H9 (cell line): ENCODE results near the gene APBB2. TPM values are rescaled to one million over a fixed set of nuclear protein-coding genes. Genes with fewer than 3 reads are reported as not detected.

Experiments
- DNase-seq: peaks from one replicate; pipeline ENCODE4 v3.0.0-alpha.2; 2017
- H2AFZ ChIP-seq: one replicate; pipeline ENCODE4 v1.6.1; 2013; ENCODE audit warnings: mild to moderate bottlenecking, low read length, control low read depth, moderate library complexity
- H2AK5ac ChIP-seq: 2 replicates; pipeline ENCODE4 v1.6.1; 2013; ENCODE audit warnings: low read length, control low read depth, mixed read lengths; ENCODE audit not compliant: insufficient read length
- H2BK120ac ChIP-seq: one replicate; pipeline ENCODE4 v1.6.1; 2013; ENCODE audit warnings: low read depth, mild to moderate bottlenecking, low read length, control low read depth, inconsistent platforms; ENCODE audit not compliant: poor library complexity, severe bottlenecking
- H2BK12ac ChIP-seq: 2 replicates; pipeline ENCODE4 v1.6.1; 2013; ENCODE audit warnings: low read length, control low read depth, mixed read lengths, low read depth; ENCODE audit not compliant: insufficient read length
- H2BK15ac ChIP-seq: 2 replicates; pipeline ENCODE4 v1.6.1; 2013; ENCODE audit warnings: low read depth, low read length, control low read depth
- H2BK20ac ChIP-seq: one replicate; pipeline ENCODE4 v1.6.1; 2013; ENCODE audit warnings: low read depth, mild to moderate bottlenecking, low read length, control low read depth, inconsistent platforms; ENCODE audit not compliant: poor library complexity, severe bottlenecking
- H2BK5ac ChIP-seq: 2 replicates; pipeline ENCODE4 v1.6.1; 2013; ENCODE audit warnings: low read length, control low read depth, mixed read lengths; ENCODE audit not compliant: insufficient read length
- H3K14ac ChIP-seq: 2 replicates; pipeline ENCODE4 v1.6.1; 2013; ENCODE audit warnings: low read length, control low read depth; ENCODE audit not compliant: insufficient read depth
- H3K18ac ChIP-seq: 2 replicates; pipeline ENCODE4 v1.6.1; 2013; ENCODE audit warnings: low read depth, mild to moderate bottlenecking, mixed read lengths, low read length, control low read depth; ENCODE audit not compliant: insufficient read length
- H3K23ac ChIP-seq: 2 replicates; pipeline ENCODE4 v1.6.1; 2013; ENCODE audit warnings: low read length, control low read depth, mixed read lengths, low read depth; ENCODE audit not compliant: insufficient read length
- H3K23me2 ChIP-seq: 2 replicates; pipeline ENCODE4 v1.6.1; 2013; ENCODE audit warnings: low read depth, mild to moderate bottlenecking, mixed read lengths, low read length, control low read depth; ENCODE audit not compliant: insufficient read length, poor library complexity, severe bottlenecking
- H3K27ac ChIP-seq: 2 replicates; pipeline ENCODE4 v1.5.1; 2013; ENCODE audit warnings: low read length, control low read depth, mixed read lengths, low read depth; ENCODE audit not compliant: insufficient read length
- H3K27me3 ChIP-seq: 2 replicates; pipeline ENCODE4 v1.6.1; 2013; ENCODE audit warnings: low read length, control low read depth, inconsistent platforms; ENCODE audit not compliant: insufficient read depth
- H3K4ac ChIP-seq: 2 replicates; pipeline ENCODE4 v1.6.1; 2013; ENCODE audit warnings: low read depth, mild to moderate bottlenecking, control low read depth, inconsistent platforms, low read length, moderate library complexity
- H3K4me1 ChIP-seq: 2 replicates; pipeline ENCODE4 v1.6.1; 2013; ENCODE audit warnings: low read length, control low read depth, inconsistent platforms; ENCODE audit not compliant: insufficient read depth
- H3K4me2 ChIP-seq: 2 replicates; pipeline ENCODE4 v1.6.1; 2013; ENCODE audit warnings: low read length, control low read depth, mixed read lengths; ENCODE audit not compliant: insufficient read length, insufficient read depth
- H3K56ac ChIP-seq: 2 replicates; pipeline ENCODE4 v1.6.1; 2013; ENCODE audit warnings: low read depth, mild to moderate bottlenecking, mixed read lengths, low read length, control low read depth; ENCODE audit not compliant: insufficient read length
- H3K79me1 ChIP-seq: 2 replicates; pipeline ENCODE4 v1.6.1; 2013; ENCODE audit warnings: low read depth, mild to moderate bottlenecking, moderate library complexity, low read length, control low read depth, inconsistent platforms; ENCODE audit not compliant: insufficient read depth, poor library complexity, severe bottlenecking
- H3K79me2 ChIP-seq: 2 replicates; pipeline ENCODE4 v1.6.1; 2013; ENCODE audit warnings: low read length, control low read depth, inconsistent platforms; ENCODE audit not compliant: insufficient read depth
- H3K9ac ChIP-seq: 2 replicates; pipeline ENCODE4 v1.6.1; 2013; ENCODE audit warnings: low read length, control low read depth, mixed read lengths; ENCODE audit not compliant: insufficient read length; ENCODE audit errors: extremely low read depth
- H3K9me3 ChIP-seq: one replicate; pipeline ENCODE4 v1.6.1; 2013; ENCODE audit warnings: low read depth, low read length, inconsistent platforms; ENCODE audit not compliant: control insufficient read depth
- H3T11ph ChIP-seq: one replicate; pipeline ENCODE4 v1.6.1; 2013; ENCODE audit warnings: mild to moderate bottlenecking, low read length, control low read depth, inconsistent platforms
- H4K20me1 ChIP-seq: one replicate; pipeline ENCODE4 v1.6.1; 2013; ENCODE audit not compliant: control insufficient read depth, insufficient read length, insufficient read depth
- H4K5ac ChIP-seq: 2 replicates; pipeline ENCODE4 v1.6.1; 2013; ENCODE audit warnings: low read depth, mild to moderate bottlenecking, mixed read lengths, low read length, control low read depth; ENCODE audit not compliant: insufficient read length
- H4K8ac ChIP-seq: replicated peaks from 2 replicates; pipeline ENCODE4 v1.6.1; 2013; ENCODE audit warnings: low read length, control low read depth, mixed read lengths, low read depth; ENCODE audit not compliant: insufficient read length
- H4K91ac ChIP-seq: 2 replicates; pipeline ENCODE4 v1.6.1; 2013; ENCODE audit warnings: low read depth, mild to moderate bottlenecking, moderate library complexity, mixed read lengths, low read length, control low read depth; ENCODE audit not compliant: insufficient read length
- H3K27ac Mint-ChIP-seq, 3 experiments: 2 replicates in 2 of 3; 3 replicates in 1 of 3; pipeline ENCODE4 v1.8.0; 2020 to 2021; ENCODE audit warnings: mixed read lengths in 3 of 3, mild to moderate bottlenecking in 1 of 3, moderate library complexity in 1 of 3
- H3K27me3 Mint-ChIP-seq: 2 replicates; pipeline ENCODE4 v1.8.0; 2021; ENCODE audit warnings: low read depth, mild to moderate bottlenecking, moderate library complexity, mixed read lengths
- H3K36me3 Mint-ChIP-seq, 3 experiments: 2 replicates in 2 of 3; 3 replicates in 1 of 3; pipeline ENCODE4 v1.8.0; 2020 to 2021; ENCODE audit warnings: low read depth in 3 of 3, mixed read lengths in 3 of 3; ENCODE audit not compliant: insufficient read depth in 1 of 3
- H3K4me1 Mint-ChIP-seq, 2 experiments: 2 replicates each; pipeline ENCODE4 v1.8.0; 2020; ENCODE audit warnings: mixed read lengths in 2 of 2
- H3K4me3 Mint-ChIP-seq, 2 experiments: 2 replicates in 1 of 2; 3 replicates in 1 of 2; pipeline ENCODE4 v1.8.0; 2020 to 2021; ENCODE audit warnings: mild to moderate bottlenecking in 2 of 2, mixed read lengths in 2 of 2, moderate library complexity in 1 of 2
- H3K9me3 Mint-ChIP-seq, 2 experiments: 2 replicates in 1 of 2; 3 replicates in 1 of 2; pipeline ENCODE4 v1.8.0; 2020; ENCODE audit warnings: mild to moderate bottlenecking in 2 of 2, mixed read lengths in 2 of 2, moderate library complexity in 1 of 2
- WGBS: extraction: QIAGEN DNeasy Blood & Tissue Kit; methylation state at CpG from one replicate; pipeline ENCODE4 v1.1.7; 2013; ENCODE audit warnings: missing lambda C conversion rate, low lambda C conversion rate, mixed read lengths; ENCODE audit not compliant: insufficient read length; ENCODE audit errors: extremely low coverage; 5-methylcytosine and 5-hydroxymethylcytosine counted together
- total RNA-seq: library from RNA; stranded (reverse); gene quantifications from 2 replicates; pipeline ENCODE4 v1.2.1, GENCODE V29; 2021
- TF ChIP-seq, protein P1 (sequence below): fragments of 200-600 bp; sonication (generic); conservative IDR thresholded peaks from 3 replicates; pipeline ENCODE4 v1.8.0; 2021; ENCODE audit warnings: antibody characterized with exemption, mild to moderate bottlenecking

APBB2 gene
- total RNA-seq, 1 experiment from 2014 or later = 39.6 TPM

- Mint-ChIP-seq H3K9me3 (no peaks in the 10 kb centered on the region), H3K36me3 (peaks cover 0 to 5% (median 2%) of the 10 kb centered on the region in 3 experiments; a peak in 2 of 7 replicates), H3K4me3 (no peak overlapping the region), H3K27ac (no peak overlapping the region), H3K4me1 (no peaks in the 10 kb centered on the region), H3K27me3 (no peaks in the 10 kb centered on the region)
- Histone ChIP-seq H2BK15ac (no peak overlapping the region), H3K27me3 (no peaks in the 10 kb centered on the region), H3K56ac (no peak overlapping the region), H2BK20ac (no peak overlapping the region), H2AFZ (no peak overlapping the region), H3K4me1 (no peaks in the 10 kb centered on the region), H3K4ac (no peak overlapping the region), H2BK12ac (no peak overlapping the region), H4K20me1 (no peaks in the 10 kb centered on the region), H3K9me3 (no peaks in the 10 kb centered on the region), H3K79me1 (no peaks in the 10 kb centered on the region), H3K9ac (no peak overlapping the region), H3K4me2 (no peak overlapping the region), H3K14ac (no peak overlapping the region), H4K5ac (no peak overlapping the region), H3K18ac (no peak overlapping the region), H3K23me2 (no peaks in the 10 kb centered on the region), H2BK120ac (no peak overlapping the region), H4K8ac (no peak overlapping the region), H3K27ac (no peak overlapping the region), H3T11ph (no peak overlapping the region), H3K79me2 (no peaks in the 10 kb centered on the region), H3K23ac (no peak overlapping the region), H2AK5ac (no peak overlapping the region), H2BK5ac (no peak overlapping the region), H4K91ac (no peak overlapping the region)
- no CpG with 5 or more reads among the region's 5 CpGs for WGBS
- no peak for DNase-seq
- TF ChIP-seq, protein P1, sequence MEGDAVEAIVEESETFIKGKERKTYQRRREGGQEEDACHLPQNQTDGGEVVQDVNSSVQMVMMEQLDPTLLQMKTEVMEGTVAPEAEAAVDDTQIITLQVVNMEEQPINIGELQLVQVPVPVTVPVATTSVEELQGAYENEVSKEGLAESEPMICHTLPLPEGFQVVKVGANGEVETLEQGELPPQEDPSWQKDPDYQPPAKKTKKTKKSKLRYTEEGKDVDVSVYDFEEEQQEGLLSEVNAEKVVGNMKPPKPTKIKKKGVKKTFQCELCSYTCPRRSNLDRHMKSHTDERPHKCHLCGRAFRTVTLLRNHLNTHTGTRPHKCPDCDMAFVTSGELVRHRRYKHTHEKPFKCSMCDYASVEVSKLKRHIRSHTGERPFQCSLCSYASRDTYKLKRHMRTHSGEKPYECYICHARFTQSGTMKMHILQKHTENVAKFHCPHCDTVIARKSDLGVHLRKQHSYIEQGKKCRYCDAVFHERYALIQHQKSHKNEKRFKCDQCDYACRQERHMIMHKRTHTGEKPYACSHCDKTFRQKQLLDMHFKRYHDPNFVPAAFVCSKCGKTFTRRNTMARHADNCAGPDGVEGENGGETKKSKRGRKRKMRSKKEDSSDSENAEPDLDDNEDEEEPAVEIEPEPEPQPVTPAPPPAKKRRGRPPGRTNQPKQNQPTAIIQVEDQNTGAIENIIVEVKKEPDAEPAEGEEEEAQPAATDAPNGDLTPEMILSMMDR = no peak
Observed at GRCh38 chr4:40888933-40889332, 325.4 kb downstream of the APBB2 start.
